Sigmoid colon (tissue), 4 donors: ENCODE results near the gene EIF4A2.
"Not testable (repeated sequence)": the region's sequence is repeated elsewhere in the genome, so short reads cannot be mapped to it uniquely, and the experiment has no call there.

Experiments
- CTCF ChIP-seq, 4 experiments: fragments of 450-650 bp in 3 of 4; fragments of 200-600 bp in 1 of 4; IDR thresholded peaks; one replicate each; pipeline ENCODE4 v1.5.1; 2016 to 2019; ENCODE audit warnings: antibody characterized with exemption in 4 of 4, mild to moderate bottlenecking in 3 of 4, moderate library complexity in 2 of 4
- EP300 ChIP-seq, 4 donors: sonication (generic); formaldehyde crosslinking; IDR thresholded peaks; one replicate each; pipeline ENCODE4 v1.6.1; 2017; ENCODE audit warnings: antibody characterized with exemption in 4 of 4

DNA sequence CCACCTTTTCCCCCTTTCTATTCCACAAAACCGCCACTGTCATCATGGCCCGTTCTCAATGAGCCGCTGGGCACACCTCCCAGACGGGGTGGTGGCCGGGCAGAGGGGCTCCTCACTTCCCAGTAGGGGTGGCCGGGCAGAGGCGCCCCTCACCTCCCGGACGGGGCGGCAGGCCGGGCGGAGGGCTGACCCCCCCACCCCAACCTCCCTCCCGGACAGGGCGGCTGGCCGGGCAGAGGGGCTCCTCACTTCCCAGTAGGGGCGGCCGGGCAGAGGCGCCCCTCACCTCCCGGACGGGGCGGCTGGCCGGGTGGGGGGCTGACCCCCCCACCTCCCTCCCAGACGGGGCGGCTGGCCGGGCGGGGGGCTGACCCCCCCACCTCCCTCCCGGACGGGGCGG is 27.9 kb downstream of the EIF4A2 start:
- TF ChIP-seq CTCF, EP300 (IDR thresholded peaks at IDR 0.05): not testable (repeated sequence)
